ENCODE measurements around the gene P4HA3.

P4HA3 gene

DNA sequence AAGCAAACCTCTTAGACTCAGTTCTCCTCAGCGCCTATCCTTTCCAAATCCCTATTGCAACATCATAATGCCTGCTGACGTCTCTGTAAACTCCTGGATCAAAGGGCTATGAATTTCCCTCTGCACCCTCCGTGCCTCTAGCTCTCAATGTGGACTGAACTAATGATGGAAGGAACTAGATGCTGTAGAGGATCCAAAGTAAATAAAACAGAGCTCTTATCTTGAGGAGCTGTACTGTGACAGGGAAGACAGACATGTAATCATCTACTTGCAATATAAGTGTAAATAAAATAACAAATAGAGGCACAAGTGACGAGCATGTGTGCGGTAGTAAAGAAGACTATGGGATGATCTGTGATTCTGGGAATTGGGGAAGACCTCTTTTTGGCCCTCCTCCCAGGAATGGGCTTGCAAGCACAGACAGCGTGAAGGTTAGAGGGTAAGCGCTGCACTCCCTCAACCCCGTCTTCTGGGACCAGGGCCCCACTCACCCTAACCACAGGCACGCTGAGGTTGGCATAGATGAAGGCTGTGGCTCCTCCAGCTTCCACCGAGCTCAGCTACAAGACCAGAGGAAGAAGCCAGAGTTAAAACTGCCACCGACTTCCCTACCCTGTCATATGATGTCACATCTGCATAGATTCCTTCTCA, 42.2 kb downstream of the P4HA3 start:
- DNase-seq (ENCODE audit: insufficient read length, low spot score) (no peak), FAIRE-seq (no peak)

DNA sequence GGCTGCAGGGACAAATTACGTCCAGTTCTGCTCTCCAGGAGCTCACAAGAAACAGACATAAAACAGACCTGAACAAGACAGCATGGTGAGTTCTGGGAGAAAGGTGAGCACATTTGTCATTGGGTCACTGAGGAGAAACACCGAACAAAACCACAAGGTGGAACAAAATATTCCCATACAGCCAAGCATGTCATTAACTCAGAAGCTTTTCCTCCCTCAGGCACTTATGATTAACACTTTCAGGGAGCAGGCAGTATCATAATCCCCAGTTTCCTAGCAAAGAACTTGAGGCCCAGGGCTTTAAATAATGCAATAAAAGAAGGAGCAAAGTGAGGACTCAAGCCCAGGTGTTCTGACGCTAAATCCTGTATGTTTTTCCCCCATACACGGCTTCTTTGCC, 43.0 kb downstream of the P4HA3 start:
- DNase-seq (ENCODE audit: insufficient read length, low spot score) (no peak), FAIRE-seq (no peak)

DNA sequence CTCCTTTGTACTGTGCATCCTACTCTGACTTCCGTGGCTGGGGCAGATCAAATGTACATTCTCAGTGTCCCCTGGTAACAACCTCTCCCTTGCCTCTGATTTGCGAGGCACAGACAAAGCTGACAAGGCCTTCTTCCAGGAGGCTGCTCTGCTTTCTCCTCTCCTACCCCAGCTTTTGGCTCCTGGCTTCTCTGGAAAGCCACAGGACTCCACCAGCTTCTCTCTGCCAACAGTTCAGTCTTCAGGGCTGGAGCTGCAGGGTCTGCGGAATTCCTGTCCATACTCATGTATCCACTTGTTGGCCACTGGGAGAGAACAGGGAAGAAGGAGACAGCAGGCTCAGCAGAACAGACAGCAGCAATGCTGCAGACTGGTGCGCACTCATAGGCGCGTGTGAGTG, 44.4 kb downstream of the P4HA3 start:
- FAIRE-seq (no peak), DNase-seq (ENCODE audit: insufficient read length, low spot score) (no peak)

GRCh38 chr11:74265256-74265655, 46.2 kb downstream of the P4HA3 start:
- DNase-seq (ENCODE audit: insufficient read length, low spot score) (no peak), FAIRE-seq (no peak)

- no peak for FAIRE-seq
- no peak for DNase-seq (ENCODE audit: insufficient read length, low spot score)
Observed at GRCh38 chr11:74262725-74263124, 48.7 kb downstream of the P4HA3 start.

DNA sequence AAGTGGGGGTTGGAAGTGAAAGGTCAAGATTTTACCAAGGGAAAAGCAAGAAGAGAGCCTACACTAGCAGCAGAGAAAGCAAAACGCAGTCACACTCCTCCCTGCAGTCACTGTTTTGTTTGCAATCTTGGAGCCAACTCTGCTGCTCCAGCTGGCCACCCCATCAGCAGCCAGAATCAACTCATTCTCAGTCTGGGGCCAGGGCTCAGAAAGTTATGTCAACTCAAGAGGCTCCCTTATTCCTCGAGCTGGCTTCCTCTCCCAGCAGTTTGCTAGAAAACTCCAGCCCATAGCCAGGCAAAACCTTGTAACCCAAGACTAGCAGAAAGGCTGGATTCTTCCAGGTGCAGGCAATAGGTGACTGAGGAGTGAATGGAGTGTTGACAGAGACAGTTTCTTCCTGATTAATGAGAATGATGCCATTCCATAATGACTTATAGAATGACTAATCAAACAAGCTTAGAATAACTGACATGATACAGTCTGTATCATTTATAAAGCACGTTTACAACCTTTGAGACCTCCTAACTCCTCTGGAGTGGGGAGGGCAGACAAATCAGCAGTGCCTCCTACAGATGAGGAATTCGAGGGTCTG, 53.4 kb downstream of the P4HA3 start:
- DNase-seq (ENCODE audit: insufficient read length, low spot score): no peak
- FAIRE-seq: peak; percentile 51

GRCh38 chr11:74256378-74257133, 54.9 kb downstream of the P4HA3 start:
- DNase-seq (ENCODE audit: insufficient read length, low spot score): no peak
- no peak for FAIRE-seq

DNA sequence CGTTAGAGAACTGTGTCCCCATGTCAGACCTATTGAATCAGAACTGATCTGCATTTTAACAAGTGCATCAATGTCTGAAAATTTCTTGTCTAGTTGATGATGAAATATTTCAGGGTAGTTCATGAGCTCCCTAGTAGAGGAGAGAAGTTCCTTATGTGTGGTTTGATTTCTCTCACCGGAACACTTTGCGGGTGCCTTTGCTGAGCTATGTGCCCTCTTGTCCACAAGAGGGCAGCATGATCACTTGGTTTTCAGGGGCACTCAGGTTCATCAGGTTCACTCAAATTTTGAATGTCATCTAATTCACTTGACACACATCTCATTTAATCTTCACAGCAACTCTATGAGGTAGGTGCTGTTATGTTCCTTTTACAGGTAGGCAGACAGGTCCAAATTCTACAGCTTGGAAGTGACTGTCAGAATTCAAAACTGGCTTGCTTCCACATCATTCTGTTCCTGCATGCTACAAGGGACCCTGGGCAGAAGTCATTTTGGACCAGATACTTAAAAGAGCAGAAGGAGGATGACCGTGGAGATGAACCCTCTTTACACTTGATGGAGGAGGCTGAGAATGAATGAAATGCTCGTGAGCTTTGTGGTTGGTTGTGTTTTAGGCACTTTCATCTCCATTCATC, 55.6 kb downstream of the P4HA3 start:
- peak; percentile 85 for FAIRE-seq

GRCh38 chr11:74253361-74253760, 58.1 kb downstream of the P4HA3 start:
- DNase-seq (ENCODE audit: insufficient read length, low spot score): no peak
- FAIRE-seq: no peak

More for the DNA sequence above, 55.6 kb downstream of the P4HA3 start:
- DNase-seq (ENCODE audit: insufficient read length, low spot score): peak; percentile 78

- FAIRE-seq: peak; percentile 51
- DNase-seq (ENCODE audit: insufficient read length, low spot score): no peak
Observed at GRCh38 chr11:74249496-74249895, 61.9 kb downstream of the P4HA3 start.

DNA sequence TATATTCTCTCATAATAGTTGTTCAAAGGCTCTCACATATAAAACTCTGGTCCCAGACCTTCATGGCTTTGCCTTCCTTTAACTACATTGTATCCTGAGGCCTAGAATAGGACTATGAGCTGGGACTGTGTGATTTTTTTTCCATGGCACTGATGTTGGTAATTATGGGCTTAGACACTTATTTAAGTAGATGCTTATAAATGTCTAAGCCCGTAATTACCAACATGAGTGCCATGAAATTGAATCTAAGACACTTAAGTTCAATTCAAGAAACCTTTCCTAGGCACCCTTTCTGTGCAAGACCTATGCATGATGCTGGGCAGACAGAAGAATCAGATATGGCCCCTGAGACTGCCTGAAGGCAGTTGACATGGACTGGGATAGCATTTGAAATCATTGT, 63.0 kb downstream of the P4HA3 start:
- FAIRE-seq: no peak
- no peak for DNase-seq (ENCODE audit: insufficient read length, low spot score)

- DNase-seq (ENCODE audit: insufficient read length, low spot score) (no peak), FAIRE-seq (no peak)
Observed at GRCh38 chr11:74238243-74238642, 73.2 kb downstream of the P4HA3 start.

- DNase-seq (ENCODE audit: insufficient read length, low spot score) (no peak), FAIRE-seq (no peak)
Observed at GRCh38 chr11:74237541-74237940, 73.9 kb downstream of the P4HA3 start.

- FAIRE-seq: no peak
- no peak for DNase-seq (ENCODE audit: insufficient read length, low spot score)
Observed at GRCh38 chr11:74235121-74235520, 76.3 kb downstream of the P4HA3 start.

- FAIRE-seq (no peak), DNase-seq (ENCODE audit: insufficient read length, low spot score) (no peak)
Observed at GRCh38 chr11:74233683-74234082, 77.8 kb downstream of the P4HA3 start.

- FAIRE-seq (peak; percentile 48), DNase-seq (ENCODE audit: insufficient read length, low spot score) (no peak)
Observed at GRCh38 chr11:74232311-74232950, 79.0 kb downstream of the P4HA3 start.

GRCh38 chr11:74226907-74227306, 84.5 kb downstream of the P4HA3 start:
- FAIRE-seq (peak; percentile 28), DNase-seq (ENCODE audit: insufficient read length, low spot score) (no peak)

DNA sequence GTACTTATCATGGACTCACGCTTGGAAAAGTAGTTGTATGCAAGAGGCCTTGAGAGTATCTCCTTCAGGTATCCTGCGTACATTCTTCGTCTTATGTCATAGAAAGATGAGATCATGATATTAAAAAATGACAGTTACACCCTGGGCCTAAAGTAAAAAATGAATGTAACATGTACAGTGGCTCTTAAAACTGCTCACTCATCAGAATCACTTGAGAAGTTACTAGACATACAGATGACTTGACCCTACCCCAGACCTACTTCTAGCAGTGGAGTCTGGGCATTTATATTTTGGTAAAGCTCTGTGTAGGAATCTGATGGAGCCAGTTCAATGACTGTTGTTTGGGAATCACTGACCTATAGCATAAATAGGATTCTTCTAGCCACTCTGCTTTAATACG, 85.9 kb downstream of the P4HA3 start:
- FAIRE-seq: no peak

DNA sequence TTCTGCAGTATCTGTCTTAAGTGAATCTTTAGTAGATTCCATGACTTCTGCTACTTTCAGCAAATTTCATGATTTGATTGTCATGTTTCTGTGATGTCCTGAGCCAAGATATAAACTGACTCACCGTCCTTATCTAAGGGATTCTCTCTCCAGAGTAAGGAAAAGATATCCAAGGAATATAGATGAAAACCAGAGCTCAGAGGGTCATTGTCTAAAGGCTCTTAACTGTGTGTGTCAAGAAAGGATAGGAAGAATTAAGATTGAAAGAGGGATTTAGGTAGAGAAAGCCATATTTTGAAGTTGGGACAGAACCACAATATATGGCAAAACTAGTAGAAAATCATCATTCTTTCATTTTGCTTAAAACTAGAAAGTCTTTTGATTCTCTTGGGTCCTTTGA, 89.6 kb downstream of the P4HA3 start:
- DNase-seq (ENCODE audit: insufficient read length, low spot score) (no peak), FAIRE-seq (no peak)

More for the DNA sequence above, 85.9 kb downstream of the P4HA3 start:
- no peak for DNase-seq (ENCODE audit: insufficient read length, low spot score)

DNA sequence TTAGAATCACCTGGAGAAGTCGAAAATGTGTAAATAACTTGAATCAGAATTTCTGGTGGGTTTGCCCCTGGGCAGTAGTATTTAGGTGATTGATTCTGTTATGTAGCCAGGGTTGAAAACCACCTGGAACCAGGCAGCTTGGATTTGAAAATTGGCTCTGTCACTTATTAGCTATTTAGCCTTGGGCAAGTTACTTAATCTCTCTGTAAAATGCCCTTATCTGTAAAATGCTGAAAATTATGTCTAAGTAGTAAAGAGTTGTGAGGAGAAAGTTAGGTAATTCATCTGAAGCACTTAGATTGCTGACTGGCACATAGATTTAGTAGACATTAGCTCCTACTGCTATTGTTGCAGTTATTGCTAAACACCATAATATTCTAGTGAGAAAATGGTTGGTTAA, 91.1 kb downstream of the P4HA3 start:
- DNase-seq (ENCODE audit: insufficient read length, low spot score) (no peak), FAIRE-seq (no peak)
